Stimulated activated effector memory CD8-positive, alpha-beta T cell treated with anti-CD3 and anti-CD28 coated beads, Interleukin-12 subunit alpha, Interleukin-12 subunit beta, amount 100 ng/mL, for 72 hours (primary cell): ENCODE data around the gene TXNDC17.
"Not testable (repeated sequence)": the region's sequence is repeated elsewhere in the genome, so short reads cannot be mapped to it uniquely, and the experiment has no call there.

ENCODE experiments used
- ATAC-seq: fragments of 150-1000 bp; cut with Tn5 transposase; 2 replicates; pipeline ENCODE4 v1.10.0; 2021
- DNase-seq, 2 donors: peaks; one replicate each; pipeline ENCODE4 v3.0.0; 2021 to 2022; ENCODE audit warnings: low spot score in 2 of 2
- H3K27ac Mint-ChIP-seq: one replicate; pipeline ENCODE4 v1.8.0; 2022; ENCODE audit warnings: mild to moderate bottlenecking, mixed read lengths
- H3K36me3 Mint-ChIP-seq: one replicate; pipeline ENCODE4 v1.8.0; 2022; ENCODE audit warnings: mild to moderate bottlenecking, mixed read lengths
- H3K4me1 Mint-ChIP-seq: one replicate; pipeline ENCODE4 v1.8.0; 2022; ENCODE audit warnings: mixed read lengths
- H3K4me3 Mint-ChIP-seq: one replicate; pipeline ENCODE4 v1.8.0; 2022; ENCODE audit warnings: mild to moderate bottlenecking, mixed read lengths
- H3K9me3 Mint-ChIP-seq: one replicate; pipeline ENCODE4 v1.8.0; 2022; ENCODE audit warnings: mixed read lengths

The TXNDC17 gene

DNA sequence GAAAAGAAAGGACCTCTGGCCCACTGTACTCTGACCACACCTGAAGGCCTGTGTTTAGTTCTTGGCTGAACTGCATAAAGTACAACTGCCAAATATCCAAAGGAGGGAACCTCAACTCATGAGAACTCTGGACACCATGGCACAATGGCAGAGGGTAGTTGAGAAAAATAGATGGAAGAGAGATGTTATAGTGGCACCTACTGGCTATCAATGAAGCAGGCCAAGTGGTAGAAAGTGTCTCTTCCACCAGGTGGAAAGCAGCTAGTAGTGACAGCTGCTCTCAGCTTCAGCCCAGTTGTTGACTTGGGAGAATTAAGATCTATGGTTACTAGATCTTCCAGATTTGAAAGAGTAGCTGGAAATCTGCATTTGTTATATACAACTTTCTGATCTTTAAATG, 7.3 kb downstream of the TXNDC17 start:
- ATAC-seq (no peak), DNase-seq (no peak)
- H3K36me3 Mint-ChIP-seq = peaks cover 81% of the 10 kb centered on the region
- no peaks in the 10 kb centered on the region for H3K9me3 Mint-ChIP-seq
- H3K4me1 Mint-ChIP-seq = peaks cover 70% of the 10 kb centered on the region
- H3K27ac Mint-ChIP-seq = no peak overlapping the region
- no peak overlapping the region for H3K4me3 Mint-ChIP-seq

DNA sequence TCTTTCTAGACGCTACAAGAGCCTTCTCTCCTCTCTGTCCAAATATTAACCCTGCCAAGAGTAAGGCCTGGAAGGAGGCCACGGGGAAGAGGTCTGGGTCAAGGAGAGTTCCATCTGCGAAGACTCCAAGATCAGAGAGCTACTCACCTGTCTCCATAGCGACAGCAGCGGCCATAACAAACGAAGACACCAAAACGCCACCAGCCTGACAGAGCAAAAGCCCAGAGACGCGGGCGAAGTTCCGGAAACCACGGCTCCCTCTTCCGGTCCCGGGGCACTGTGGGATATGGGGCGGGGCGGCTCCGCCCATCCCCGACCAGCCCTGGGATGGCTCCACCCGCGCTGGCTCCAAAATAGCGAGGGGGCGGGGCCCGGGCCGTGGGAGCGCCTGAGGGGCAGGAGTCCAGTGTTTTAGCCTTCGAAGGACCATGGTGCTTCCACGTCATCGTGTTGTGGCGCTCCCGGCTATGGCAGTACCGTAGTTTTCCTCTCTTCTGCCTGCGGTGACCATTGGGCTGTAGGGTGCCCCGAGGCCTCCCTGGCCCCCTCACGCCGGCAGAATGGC, 10.6 kb downstream of the TXNDC17 start, which contains the start of the genes C17orf100 and MED31:
Gene C17orf100, plus strand, starts transcription at position 409 of the 565 bp plus-strand sequence. Its CDS starts 152 bp downstream, at position 561.
Gene MED31, minus strand, starts transcription at position 252 of the 565 bp plus-strand sequence. Its CDS starts 77 bp downstream, at position 175.
- ATAC-seq = peak; percentile 97
- peak within 1 kb of the TSS; percentile 100 for H3K27ac Mint-ChIP-seq
- peaks cover 49% of the 10 kb centered on the region for H3K36me3 Mint-ChIP-seq
- peak; percentile 83 to 98 for DNase-seq
- peaks cover 58% of the 10 kb centered on the region for H3K4me1 Mint-ChIP-seq
- H3K4me3 Mint-ChIP-seq = peak within 1 kb of the TSS; percentile 97
- no peaks in the 10 kb centered on the region for H3K9me3 Mint-ChIP-seq

DNA sequence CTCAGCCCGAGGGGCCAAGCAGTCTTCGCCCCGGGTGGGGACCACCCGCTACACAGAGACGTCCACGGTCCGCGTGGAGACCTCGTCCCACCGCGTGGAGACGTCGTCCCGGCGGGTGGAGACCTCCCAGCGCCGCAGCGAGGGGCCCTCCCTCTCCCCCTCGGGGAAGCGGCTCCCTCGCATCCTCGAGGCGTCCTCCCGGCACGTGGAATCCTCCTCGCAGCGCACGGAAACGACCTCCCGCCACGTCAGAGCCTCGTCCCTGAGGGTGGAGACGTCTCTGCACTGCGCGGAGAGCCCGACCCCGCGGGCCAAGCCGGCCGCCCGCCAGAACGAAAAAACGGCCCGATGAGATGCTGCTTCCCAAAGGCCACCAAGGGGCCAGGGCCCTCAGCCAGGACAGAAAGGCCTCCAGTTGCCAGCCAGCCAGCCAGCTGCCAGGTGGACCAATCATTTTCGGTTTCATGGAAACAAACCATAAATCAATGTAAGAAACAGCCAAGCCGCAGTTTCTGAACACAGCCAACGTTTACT, 11.1 kb downstream of the TXNDC17 start:
- DNase-seq = no peak
- Mint-ChIP-seq H3K9me3 (no peaks in the 10 kb centered on the region), H3K4me3 (peak overlapping the region; percentile 97), H3K27ac (no peak overlapping the region), H3K36me3 (peaks cover 46% of the 10 kb centered on the region), H3K4me1 (peaks cover 56% of the 10 kb centered on the region)
- ATAC-seq = peak; percentile 42

DNA sequence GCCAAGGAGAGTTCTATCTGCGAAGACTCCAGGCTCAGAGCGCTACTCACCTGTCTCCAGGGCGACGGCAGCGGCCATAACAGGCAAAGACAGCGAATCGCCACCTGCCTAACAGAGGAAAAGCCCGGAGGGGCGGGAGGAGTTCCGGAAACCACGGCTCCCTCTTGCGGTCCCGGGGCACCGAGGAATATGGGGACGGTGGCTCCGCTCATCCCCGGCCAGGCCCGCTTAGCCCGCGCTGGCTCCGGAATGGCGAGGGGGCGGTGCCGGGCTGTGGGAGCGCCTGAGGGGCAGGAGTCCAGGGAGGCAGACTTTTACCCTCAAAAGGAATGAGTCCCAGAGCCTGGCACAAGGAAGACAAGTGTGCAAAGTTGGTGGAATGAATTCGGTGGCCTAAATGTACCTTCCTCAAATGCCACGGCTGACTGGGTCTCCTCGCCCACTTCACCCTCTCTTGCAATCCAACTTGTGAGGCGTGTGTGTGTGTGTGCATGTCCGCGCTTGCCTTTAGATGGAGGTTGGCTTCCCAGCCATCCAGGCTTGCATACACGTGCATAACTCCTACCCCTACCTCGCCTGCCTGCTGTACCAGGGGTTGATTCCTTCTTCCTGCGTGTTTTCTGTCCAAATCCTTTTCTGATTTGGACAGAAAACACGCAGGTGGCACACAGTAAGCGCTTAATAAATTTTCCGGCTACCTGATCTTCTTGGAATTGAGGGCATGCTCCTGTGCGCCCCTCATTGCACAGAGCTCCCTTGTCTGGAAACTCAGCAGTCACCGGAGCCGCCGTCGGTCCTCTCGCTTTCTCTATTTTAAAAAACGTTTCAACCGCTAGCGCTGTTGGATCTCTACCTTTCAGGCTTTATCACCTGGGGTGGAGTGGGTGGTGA, 14.2 kb downstream of the TXNDC17 start:
- peak overlapping the region; percentile 68 for H3K4me3 Mint-ChIP-seq

DNA sequence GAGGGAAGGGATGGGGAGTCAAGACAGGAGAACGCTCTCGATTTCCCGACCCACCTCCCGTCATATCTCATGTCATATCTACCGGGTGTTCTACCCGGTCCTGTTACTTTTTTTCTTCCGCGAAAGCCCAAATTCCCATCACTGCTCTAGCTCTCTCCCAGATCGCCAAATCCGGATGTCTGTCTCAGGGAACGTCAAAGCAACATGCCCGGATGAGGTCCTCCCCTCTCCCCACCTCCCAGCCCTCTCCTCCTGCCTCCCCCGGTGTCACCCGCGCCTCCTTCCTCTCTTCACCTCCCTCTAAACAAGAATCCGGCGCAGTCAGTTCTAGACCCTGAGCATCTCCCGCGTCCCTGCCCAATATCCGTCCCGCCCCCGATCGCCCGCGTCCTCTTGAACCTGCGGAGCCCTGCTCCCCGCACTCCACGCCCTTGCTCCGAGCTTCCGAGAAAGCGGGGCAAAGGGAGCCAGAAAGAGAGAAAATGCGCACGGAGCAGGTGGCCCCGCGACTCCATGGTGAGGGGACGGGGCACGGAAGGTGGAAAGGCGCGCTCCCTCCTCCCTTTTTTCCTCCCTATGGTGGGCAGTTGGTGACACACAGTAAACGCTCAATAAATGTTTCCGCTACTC, 15.0 kb downstream of the TXNDC17 start:
- not testable (repeated sequence) for DNase-seq, ATAC-seq, H3K9me3 Mint-ChIP-seq, H3K36me3 Mint-ChIP-seq, H3K27ac Mint-ChIP-seq
- H3K4me1 Mint-ChIP-seq = peaks cover 48% of the 10 kb centered on the region
- peak overlapping the region; percentile 68 for H3K4me3 Mint-ChIP-seq

More for the DNA sequence above, 14.2 kb downstream of the TXNDC17 start:
- peaks cover 15% of the 10 kb centered on the region for H3K36me3 Mint-ChIP-seq
- H3K4me1 Mint-ChIP-seq = peaks cover 45% of the 10 kb centered on the region
- DNase-seq (no peak), ATAC-seq (no peak)
- no peak overlapping the region for H3K27ac Mint-ChIP-seq
- H3K9me3 Mint-ChIP-seq = no peaks in the 10 kb centered on the region

DNA sequence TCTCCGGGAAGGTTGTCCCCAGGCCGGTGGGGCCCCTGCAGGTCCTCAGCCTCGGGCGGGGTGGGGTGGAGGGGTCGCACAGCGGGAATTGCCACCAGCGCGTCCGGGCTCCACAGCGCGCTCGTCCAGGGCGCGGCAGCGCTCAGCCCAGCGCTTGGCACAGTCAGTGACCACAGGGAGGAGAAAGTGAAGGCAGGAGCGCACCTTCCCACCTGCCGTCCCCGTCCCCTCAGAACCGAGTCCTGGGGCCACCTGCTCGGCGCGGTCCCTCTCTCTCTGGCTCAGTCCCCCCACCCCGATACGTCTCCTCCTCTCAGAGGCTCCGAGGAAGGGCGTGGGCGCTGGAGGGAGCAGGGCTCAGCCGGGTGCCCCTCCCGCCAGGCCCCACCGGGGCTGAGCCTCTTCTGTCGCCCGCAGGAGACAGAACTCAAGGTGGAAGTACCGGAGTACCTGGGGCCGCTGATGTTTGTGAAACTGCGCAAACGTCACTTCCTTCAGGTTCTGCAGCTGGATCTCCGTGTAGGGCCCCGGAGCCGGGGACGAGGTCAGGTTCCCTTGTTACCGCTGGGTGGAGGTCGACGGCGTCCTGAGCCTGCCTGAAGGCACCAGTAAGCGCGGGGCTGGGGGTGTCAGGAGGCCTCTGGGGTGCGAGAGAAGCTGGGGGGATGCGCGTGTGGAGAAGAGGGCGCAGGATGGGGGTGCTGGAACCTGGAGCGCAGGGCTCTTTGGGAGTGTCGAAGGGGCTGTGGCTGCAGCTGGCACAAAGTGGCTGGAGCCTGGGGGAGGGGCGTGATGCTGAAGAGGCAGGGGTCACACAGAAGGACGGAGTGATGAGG, 16.2 kb downstream of the TXNDC17 start:
- not testable (repeated sequence) for DNase-seq, H3K9me3 Mint-ChIP-seq, H3K36me3 Mint-ChIP-seq
- peak; percentile 70 for ATAC-seq
- H3K27ac Mint-ChIP-seq = peak overlapping the region; percentile 49
- peaks cover 56% of the 10 kb centered on the region for H3K4me1 Mint-ChIP-seq
- H3K4me3 Mint-ChIP-seq = peak overlapping the region; percentile 73

DNA sequence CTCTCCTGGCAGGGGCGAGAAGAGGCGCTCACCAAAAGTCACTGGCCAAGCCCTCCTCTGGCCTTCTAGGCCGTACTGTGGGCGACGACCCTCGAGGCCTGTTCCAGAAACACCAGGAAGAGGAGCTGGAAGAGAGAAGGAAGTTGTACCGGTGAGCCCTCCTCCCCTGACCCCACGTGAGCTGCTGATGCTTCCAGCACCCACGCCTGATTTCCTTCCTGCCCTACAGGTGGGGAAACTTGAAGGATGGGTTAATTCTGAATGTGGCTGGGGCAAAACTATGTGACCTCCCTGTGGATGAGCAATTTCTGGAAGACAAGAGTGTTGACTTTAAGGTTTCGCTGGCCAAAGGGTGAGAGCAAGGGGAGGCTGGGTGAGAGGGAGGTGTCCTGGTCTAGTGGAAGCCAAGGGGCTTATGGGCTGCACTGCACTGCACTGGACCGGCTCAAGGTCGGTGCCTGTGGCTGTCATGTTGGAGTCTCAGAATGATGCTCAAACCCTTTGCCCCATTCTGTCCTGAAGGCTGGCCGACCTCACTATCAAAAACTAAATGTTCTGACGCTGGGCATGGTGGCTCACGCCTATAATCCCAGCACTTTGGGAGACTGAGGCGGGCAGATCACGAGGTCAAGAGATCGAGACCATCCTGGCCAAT, 16.9 kb downstream of the TXNDC17 start:
- Mint-ChIP-seq H3K9me3 (no peaks in the 10 kb centered on the region), H3K4me1 (peaks cover 52% of the 10 kb centered on the region), H3K27ac (peak overlapping the region; percentile 49), H3K36me3 (no peaks in the 10 kb centered on the region), H3K4me3 (peak overlapping the region; percentile 73)
- DNase-seq (no peak), ATAC-seq (no peak)

DNA sequence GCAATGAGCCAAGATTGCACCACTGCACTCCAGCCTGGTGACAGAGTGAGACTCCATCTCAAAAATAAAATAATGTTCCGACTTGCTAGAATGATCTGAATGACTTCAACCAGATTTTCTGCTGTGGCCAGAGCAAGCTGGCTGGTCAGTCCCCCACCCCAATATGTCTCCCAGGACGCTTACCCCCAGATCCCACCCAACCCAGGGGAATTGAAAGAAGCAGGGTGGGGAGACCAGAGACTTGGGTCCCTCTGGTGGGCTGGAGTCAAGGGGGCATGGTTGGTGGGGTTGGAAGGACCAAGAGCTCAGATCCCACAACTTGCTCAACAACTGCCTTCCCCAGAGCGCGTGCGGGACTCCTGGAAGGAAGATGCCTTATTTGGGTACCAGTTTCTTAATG, 17.6 kb downstream of the TXNDC17 start:
- peak overlapping the region; percentile 73 for H3K4me3 Mint-ChIP-seq
- H3K36me3 Mint-ChIP-seq, DNase-seq, H3K9me3 Mint-ChIP-seq, H3K27ac Mint-ChIP-seq, ATAC-seq: not testable (repeated sequence)
- H3K4me1 Mint-ChIP-seq = peaks cover 46% of the 10 kb centered on the region

DNA sequence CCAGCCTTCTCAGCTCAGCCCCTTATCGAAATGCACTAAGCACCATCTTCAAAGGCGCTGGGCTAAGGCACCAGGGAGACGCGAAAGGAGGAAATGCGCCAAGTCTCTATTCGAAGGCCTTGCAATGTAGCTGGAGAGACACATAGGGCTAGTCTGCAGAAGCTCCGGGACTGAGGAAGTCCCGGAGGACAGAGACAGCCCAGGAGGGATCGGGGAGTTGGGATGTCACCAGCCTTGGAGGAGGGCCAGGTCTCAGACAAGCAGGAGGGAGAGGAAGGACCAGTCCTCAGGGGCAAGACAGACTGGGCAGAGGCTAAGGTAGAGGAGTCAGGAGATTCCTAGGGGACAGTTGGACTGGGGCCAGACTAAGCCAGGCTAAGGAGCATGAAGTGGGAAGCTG, 19.2 kb downstream of the TXNDC17 start:
- no peaks in the 10 kb centered on the region for H3K9me3 Mint-ChIP-seq
- no peak overlapping the region for H3K27ac Mint-ChIP-seq
- DNase-seq (no peak), ATAC-seq (no peak)
- peak overlapping the region; percentile 8 for H3K4me3 Mint-ChIP-seq
- peaks cover 35% of the 10 kb centered on the region for H3K4me1 Mint-ChIP-seq
- no peaks in the 10 kb centered on the region for H3K36me3 Mint-ChIP-seq

DNA sequence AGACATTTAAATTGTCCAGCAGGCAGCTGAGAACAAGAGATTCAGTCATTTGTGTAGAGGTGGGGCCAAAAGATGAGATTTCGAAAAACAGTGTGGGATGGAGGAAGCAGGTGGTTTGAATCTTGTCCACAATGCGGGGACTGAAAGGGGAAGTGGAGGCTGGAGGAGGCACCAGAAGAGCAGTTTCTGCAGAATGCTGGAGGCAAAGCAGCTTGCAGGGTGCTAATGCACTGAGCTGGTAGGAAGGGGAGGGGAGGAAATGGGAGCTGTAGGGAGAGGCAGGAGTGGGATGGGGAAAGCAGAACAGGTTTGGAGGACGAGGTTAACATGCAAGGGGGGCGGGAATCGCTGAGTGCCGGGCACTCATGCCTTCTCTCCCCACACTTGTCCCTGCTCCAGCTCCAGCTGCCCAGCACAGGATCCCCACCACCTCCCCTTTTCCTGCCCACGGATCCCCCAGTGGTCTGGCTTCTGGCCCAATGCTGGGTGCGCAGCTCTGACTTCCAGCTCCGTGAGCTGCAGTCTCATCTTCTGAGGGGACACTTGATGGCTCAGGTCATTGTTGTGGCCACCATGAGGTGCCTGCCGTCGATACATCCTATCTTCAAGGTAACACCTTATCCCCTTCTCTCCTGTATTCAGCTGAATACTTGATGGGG, 20.1 kb downstream of the TXNDC17 start:
- H3K4me1 Mint-ChIP-seq = peaks cover 30% of the 10 kb centered on the region
- H3K27ac Mint-ChIP-seq = no peak overlapping the region
- no peaks in the 10 kb centered on the region for H3K9me3 Mint-ChIP-seq
- no peaks in the 10 kb centered on the region for H3K36me3 Mint-ChIP-seq
- peak overlapping the region; percentile 8 for H3K4me3 Mint-ChIP-seq
- DNase-seq (no peak), ATAC-seq (peak; percentile 77)

DNA sequence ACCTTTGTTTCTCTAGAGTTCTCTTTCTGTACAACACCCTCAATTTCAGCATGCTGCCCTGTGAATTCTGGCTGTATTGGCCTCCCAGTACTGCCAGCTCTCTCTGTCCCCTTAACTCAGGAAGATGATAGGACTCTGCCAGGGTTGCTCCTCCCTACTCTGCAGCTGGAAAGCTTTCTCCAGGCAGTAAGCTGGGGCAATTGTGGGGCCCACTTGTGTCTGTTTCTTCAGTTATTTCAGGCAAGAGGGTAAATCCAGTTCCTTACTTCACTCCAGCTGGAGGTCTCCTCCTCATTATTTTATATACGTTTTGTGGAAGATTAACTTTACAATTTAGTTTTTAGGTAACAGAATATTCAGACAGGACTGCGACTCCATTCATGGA, 20.6 kb downstream of the TXNDC17 start:
- Mint-ChIP-seq H3K4me3 (peak overlapping the region; percentile 8), H3K4me1 (peaks cover 30% of the 10 kb centered on the region)

DNA sequence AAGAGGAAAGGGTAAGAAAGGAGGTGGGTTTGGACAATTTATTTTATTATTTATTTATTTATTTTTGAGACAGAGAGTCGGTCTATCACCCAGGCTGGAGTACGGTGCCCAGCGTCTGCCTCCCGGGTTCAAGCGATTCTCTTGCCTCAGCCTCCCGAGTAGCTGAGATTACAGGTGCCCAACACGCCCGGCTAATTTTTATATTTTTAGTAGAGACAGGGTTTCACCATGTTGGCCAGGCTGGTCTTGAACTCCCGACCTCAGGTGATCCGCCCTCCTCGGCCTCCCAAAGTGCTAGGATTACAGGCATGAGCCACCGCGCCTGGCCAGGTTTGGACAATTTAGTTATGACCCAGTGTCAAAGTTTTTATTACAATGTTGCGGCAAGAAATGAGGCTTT, 22.3 kb downstream of the TXNDC17 start:
- H3K36me3 Mint-ChIP-seq, ATAC-seq, H3K4me3 Mint-ChIP-seq, DNase-seq, H3K27ac Mint-ChIP-seq, H3K9me3 Mint-ChIP-seq: not testable (repeated sequence)
- H3K4me1 Mint-ChIP-seq = peaks cover 28% of the 10 kb centered on the region

More for the DNA sequence above, 20.6 kb downstream of the TXNDC17 start:
- H3K36me3 Mint-ChIP-seq = no peaks in the 10 kb centered on the region
- no peaks in the 10 kb centered on the region for H3K9me3 Mint-ChIP-seq
- DNase-seq = no peak
- H3K27ac Mint-ChIP-seq = no peak overlapping the region
- no peak for ATAC-seq

DNA sequence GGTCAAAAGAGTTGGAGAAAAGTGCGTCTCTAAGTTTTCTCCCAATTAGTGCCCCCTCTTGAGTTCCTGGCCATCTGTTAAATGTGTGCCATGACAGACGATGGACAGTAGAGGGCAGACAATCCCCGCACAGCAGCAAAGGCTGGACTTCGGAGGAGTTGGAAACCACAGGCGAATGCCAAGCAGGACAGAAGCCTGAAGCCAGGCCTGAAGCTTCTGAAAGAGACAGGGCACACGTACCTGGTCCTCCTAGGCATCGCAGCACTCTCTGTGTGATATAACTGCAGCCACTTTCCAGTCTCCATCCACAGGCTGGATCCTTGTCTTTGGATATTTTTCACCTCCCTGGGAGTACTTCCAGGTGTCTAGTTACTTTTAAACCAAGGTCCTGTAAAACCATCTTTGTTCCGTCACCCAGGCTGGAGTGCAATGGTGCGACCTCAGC, 25.2 kb downstream of the TXNDC17 start:
- no peak overlapping the region for H3K4me3 Mint-ChIP-seq
- DNase-seq (peak in 1 of 2 donors; percentile 66), ATAC-seq (peak; percentile 73)
- no peak overlapping the region for H3K27ac Mint-ChIP-seq
- no peaks in the 10 kb centered on the region for H3K9me3 Mint-ChIP-seq
- H3K4me1 Mint-ChIP-seq = peaks cover 21% of the 10 kb centered on the region
- H3K36me3 Mint-ChIP-seq = no peaks in the 10 kb centered on the region

DNA sequence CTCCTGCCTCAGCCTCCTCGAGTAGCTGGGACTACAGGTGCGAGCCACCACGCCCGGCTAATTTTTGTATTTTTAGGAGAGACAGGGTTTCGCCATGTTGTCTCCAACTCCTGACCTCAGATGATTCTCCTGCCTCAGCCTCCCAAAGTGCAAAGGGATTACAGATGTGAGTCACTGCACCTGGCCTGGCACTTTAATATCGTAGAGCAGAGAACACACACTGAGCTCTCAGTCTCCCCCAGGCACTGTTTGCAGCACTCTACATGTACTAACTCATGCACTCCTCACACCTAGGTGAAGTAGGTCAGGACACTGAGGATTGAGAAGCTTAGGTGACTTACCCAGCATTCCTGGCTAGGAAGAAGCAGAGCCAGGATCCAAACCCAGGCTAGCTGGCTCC, 25.7 kb downstream of the TXNDC17 start:
- no peak overlapping the region for H3K27ac Mint-ChIP-seq
- DNase-seq (no peak), ATAC-seq (no peak)
- no peak overlapping the region for H3K4me3 Mint-ChIP-seq
- H3K36me3 Mint-ChIP-seq = no peaks in the 10 kb centered on the region
- peaks cover 16% of the 10 kb centered on the region for H3K4me1 Mint-ChIP-seq
- H3K9me3 Mint-ChIP-seq = no peaks in the 10 kb centered on the region
